Activated CD4-positive, alpha-beta T cell treated with anti-CD3 and anti-CD28 coated beads, Interleukin-2, amount 50 U/mL, for 16 hours (primary cell): ENCODE results near the gene SOX13.

Experiments
- DNase-seq: peaks from one replicate; pipeline ENCODE4 v3.0.0-alpha.2; 2020

Gene SOX13

GRCh38 chr1:204065174-204065985 is 7.5 kb upstream of the SOX13 start:
- no peak for DNase-seq

- no peak for DNase-seq
Measured at GRCh38 chr1:204065986-204066300, 7.0 kb upstream of the SOX13 start.

GRCh38 chr1:204067935-204068334 is 5.0 kb upstream of the SOX13 start:
- DNase-seq: no peak

- no peak for DNase-seq
Measured at GRCh38 chr1:204069887-204070286, 3.0 kb upstream of the SOX13 start.

GRCh38 chr1:204070895-204071294 is 2.0 kb upstream of the SOX13 start:
- DNase-seq: no peak

GRCh38 chr1:204073837-204074273 is 940 bp downstream of the SOX13 start:
- DNase-seq: no peak

GRCh38 chr1:204074274-204075138 is 1.6 kb downstream of the SOX13 start:
- DNase-seq: no peak

GRCh38 chr1:204075139-204075521 is 2.2 kb downstream of the SOX13 start:
- DNase-seq: no peak

- DNase-seq: no peak
Measured at GRCh38 chr1:204075890-204076846, 3.3 kb downstream of the SOX13 start.

- no peak for DNase-seq
Measured at GRCh38 chr1:204076891-204077290, 4.0 kb downstream of the SOX13 start.

GRCh38 chr1:204077979-204078696 is 5.2 kb downstream of the SOX13 start:
- no peak for DNase-seq

- no peak for DNase-seq
Measured at GRCh38 chr1:204079608-204079999, 6.7 kb downstream of the SOX13 start.

- DNase-seq: no peak
Measured at GRCh38 chr1:204080163-204080903, 7.4 kb downstream of the SOX13 start.

- DNase-seq: no peak
Measured at GRCh38 chr1:204081164-204081790, 8.4 kb downstream of the SOX13 start.

GRCh38 chr1:204081791-204082513 is 9.0 kb downstream of the SOX13 start:
- DNase-seq: no peak

GRCh38 chr1:204083491-204083890 is 10.6 kb downstream of the SOX13 start:
- no peak for DNase-seq

- DNase-seq: no peak
Measured at GRCh38 chr1:204084247-204084772, 11.4 kb downstream of the SOX13 start.

- DNase-seq: no peak
Measured at GRCh38 chr1:204085876-204086275, 13.0 kb downstream of the SOX13 start.

- no peak for DNase-seq
Measured at GRCh38 chr1:204087181-204087892, 14.4 kb downstream of the SOX13 start.
